Measurements from ENCODE around the gene GLIS1. TPM values are rescaled to one million over a fixed set of nuclear protein-coding genes. Genes with fewer than 3 reads are reported as not detected.

The GLIS1 gene
- total and polyA plus RNA-seq, 11 donors: 0.06 to 0.35 (median 0.13) TPM; not detected in 6

GRCh38 chr1:53545663-53546408 lies 193.1 kb downstream of the GLIS1 start:
- Histone ChIP-seq H3K27me3 (peaks cover 0 to 13% (median 0%) of the 10 kb centered on the region in 9 donors), H3K9me3 (no peaks in the 10 kb centered on the region), H3K4me1 (peaks cover 0 to 4% (median 0%) of the 10 kb centered on the region in 12 donors), H3K36me3 (no peaks in the 10 kb centered on the region), H3K4me3 (no peak overlapping the region), H3K27ac (no peak overlapping the region)
- TF ChIP-seq CTCF (IDR thresholded peaks at IDR 0.05) (no peak), POLR2A (IDR thresholded peaks at IDR 0.05) (no peak)
- DNase-seq: peak in 2 of 5 donors; percentile 21 to 37
- peak in 1 of 4 donors; percentile 68 for ATAC-seq
- intact Hi-C loops (cut with DNase I): no loop called here
- 50 to 63% (median 57%) methylated on average over 14 to 17 of the region's 17 CpGs for WGBS, 4 donors

GRCh38 chr1:53544728-53545515 lies 194.0 kb downstream of the GLIS1 start:
- 81 to 87% (median 86%) methylated on average over 5 to 6 of the region's 6 CpGs for WGBS, 4 donors
- intact Hi-C loops (cut with DNase I): no loop called here
- no peak for ATAC-seq
- Histone ChIP-seq H3K4me1 (peaks cover 0 to 2% (median 0%) of the 10 kb centered on the region in 12 donors), H3K27ac (no peak overlapping the region), H3K4me3 (no peak overlapping the region), H3K36me3 (no peaks in the 10 kb centered on the region), H3K27me3 (peaks cover 0 to 13% (median 0%) of the 10 kb centered on the region in 9 donors), H3K9me3 (no peaks in the 10 kb centered on the region)
- DNase-seq: peak in 2 of 5 donors; percentile 12 to 27
- TF ChIP-seq POLR2A (IDR thresholded peaks at IDR 0.05) (no peak), CTCF (IDR thresholded peaks at IDR 0.05) (no peak)

- ATAC-seq (no peak), DNase-seq (peak in 3 of 5 donors; percentile 8 to 34 (median 12))
- no peaks in the 10 kb centered on the region for H3K9me3 ChIP-seq
- H3K4me1 ChIP-seq: no peaks in the 10 kb centered on the region
- TF ChIP-seq POLR2A (IDR thresholded peaks at IDR 0.05): no peak
- TF ChIP-seq CTCF (IDR thresholded peaks at IDR 0.05): no peak
- H3K27me3 ChIP-seq: peaks cover 0 to 13% (median 0%) of the 10 kb centered on the region in 9 donors
- no peak overlapping the region for H3K4me3 ChIP-seq
- intact Hi-C loops (cut with DNase I): no loop called here
- H3K27ac ChIP-seq: no peak overlapping the region
- H3K36me3 ChIP-seq: no peaks in the 10 kb centered on the region
- WGBS, 4 donors: 83 to 85% (median 85%) methylated on average over 22 to 24 of the region's 24 CpGs
These were observed 194.9 kb downstream of the GLIS1 start for GRCh38 chr1:53543778-53544695.

Measured in heart left ventricle (tissue), 16 donors.